Panc1 (cell line): Measurements from ENCODE around the gene STX18.

ENCODE experiments used
- CTCF ChIP-seq: fragments of 450-650 bp; IDR thresholded peaks from 2 replicates; pipeline ENCODE4 v1.5.1; 2017; ENCODE audit warnings: mild to moderate bottlenecking
- POLR2AphosphoS5 ChIP-seq: IDR thresholded peaks from 2 replicates; pipeline ENCODE4 v1.6.1; 2012; ENCODE audit warnings: mild to moderate bottlenecking, low read depth, low read length, moderate library complexity
- REST ChIP-seq, 2 experiments: IDR thresholded peaks; 2 replicates each; pipeline ENCODE4 v1.6.1; 2011 to 2012; ENCODE audit warnings: low read depth in 2 of 2, control low read depth in 1 of 2, low read length in 1 of 2, mild to moderate bottlenecking in 1 of 2, moderate library complexity in 1 of 2; ENCODE audit not compliant: insufficient read depth in 1 of 2

- TF ChIP-seq CTCF (no peak), REST (IDR thresholded peaks at IDR 0.05; ENCODE audit: insufficient read depth in 1 of 2, low read depth in 2 of 2, low read length in 1 of 2) (no peak), POLR2AphosphoS5 (no peak)
Observed at GRCh38 chr4:4583606-4584005, 41.8 kb upstream of the STX18 start.
